ENCODE results near the gene LIN7A.

DNA sequence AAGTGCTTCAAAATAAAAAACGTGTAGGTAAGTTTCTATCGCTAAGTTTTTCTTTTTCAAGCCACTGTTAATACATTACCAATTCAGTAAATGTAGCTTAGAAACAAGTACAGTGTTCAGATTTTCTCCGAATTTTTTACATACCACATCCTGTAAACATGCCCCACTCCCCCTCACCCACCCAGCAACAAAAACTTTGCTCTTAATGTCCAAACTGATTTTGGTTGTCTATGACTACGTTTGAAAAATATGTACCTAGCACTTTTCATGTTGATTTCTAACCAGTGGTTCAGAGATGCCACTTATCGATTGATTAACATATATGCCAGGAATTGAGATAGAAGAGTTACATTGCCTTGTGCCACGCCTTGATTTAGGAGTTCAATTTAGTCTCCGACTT lies 663 bp upstream of the LIN7A start:
- TF ChIP-seq, protein P1, sequence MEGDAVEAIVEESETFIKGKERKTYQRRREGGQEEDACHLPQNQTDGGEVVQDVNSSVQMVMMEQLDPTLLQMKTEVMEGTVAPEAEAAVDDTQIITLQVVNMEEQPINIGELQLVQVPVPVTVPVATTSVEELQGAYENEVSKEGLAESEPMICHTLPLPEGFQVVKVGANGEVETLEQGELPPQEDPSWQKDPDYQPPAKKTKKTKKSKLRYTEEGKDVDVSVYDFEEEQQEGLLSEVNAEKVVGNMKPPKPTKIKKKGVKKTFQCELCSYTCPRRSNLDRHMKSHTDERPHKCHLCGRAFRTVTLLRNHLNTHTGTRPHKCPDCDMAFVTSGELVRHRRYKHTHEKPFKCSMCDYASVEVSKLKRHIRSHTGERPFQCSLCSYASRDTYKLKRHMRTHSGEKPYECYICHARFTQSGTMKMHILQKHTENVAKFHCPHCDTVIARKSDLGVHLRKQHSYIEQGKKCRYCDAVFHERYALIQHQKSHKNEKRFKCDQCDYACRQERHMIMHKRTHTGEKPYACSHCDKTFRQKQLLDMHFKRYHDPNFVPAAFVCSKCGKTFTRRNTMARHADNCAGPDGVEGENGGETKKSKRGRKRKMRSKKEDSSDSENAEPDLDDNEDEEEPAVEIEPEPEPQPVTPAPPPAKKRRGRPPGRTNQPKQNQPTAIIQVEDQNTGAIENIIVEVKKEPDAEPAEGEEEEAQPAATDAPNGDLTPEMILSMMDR (IDR thresholded peaks at IDR 0.05): no peak
- no peak for TF ChIP-seq POLR2A (IDR thresholded peaks at IDR 0.05)

Measured in heart left ventricle (tissue), 13 donors.